PC-9 (cell line): ENCODE measurements around the gene ADGB.

ENCODE experiments used
- CTCF ChIP-seq: fragments of 200-600 bp; sonication (generic); conservative IDR thresholded peaks from 2 replicates; pipeline ENCODE4 v1.6.1; 2017; ENCODE audit warnings: mixed run types, antibody characterized with exemption, mild to moderate bottlenecking, moderate library complexity
- EZH2 ChIP-seq: fragments of 200-600 bp; sonication (generic); IDR thresholded peaks from 2 replicates; pipeline ENCODE4 v1.8.0; 2017; ENCODE audit warnings: antibody characterized with exemption, low read depth

- TF ChIP-seq CTCF (no peak), EZH2 (no peak)
These were observed 262.9 kb downstream of the ADGB start for GRCh38 chr6:146861716-146862115.
